Esophagus (tissue), 2 donors: ENCODE results near the gene SNU13. TPM values are rescaled to one million over a fixed set of nuclear protein-coding genes. Genes with fewer than 3 reads are reported as not detected.
"Not testable (repeated sequence)": the region's sequence is repeated elsewhere in the genome, so short reads cannot be mapped to it uniquely, and the experiment has no call there.

Source experiments
- H3K27ac ChIP-seq, 2 donors: one replicate each; pipeline ENCODE4 v1.5.1; 2013; ENCODE audit warnings: low read depth in 2 of 2, mild to moderate bottlenecking in 2 of 2, inconsistent platforms in 1 of 2, low read length in 1 of 2, moderate library complexity in 1 of 2
- H3K27me3 ChIP-seq, 2 donors: one replicate each; pipeline ENCODE4 v1.6.1; 2013; ENCODE audit warnings: low read length in 2 of 2, control low read depth in 1 of 2, mild to moderate bottlenecking in 1 of 2; ENCODE audit not compliant: insufficient read depth in 2 of 2, control insufficient read depth in 1 of 2
- H3K36me3 ChIP-seq, 2 donors: one replicate each; pipeline ENCODE4 v1.6.1; 2013; ENCODE audit warnings: low read length in 1 of 2; ENCODE audit not compliant: control insufficient read depth in 2 of 2, insufficient read depth in 2 of 2
- H3K4me1 ChIP-seq, 2 donors: one replicate each; pipeline ENCODE4 v1.6.1; 2013; ENCODE audit warnings: low read length in 1 of 2; ENCODE audit not compliant: control insufficient read depth in 2 of 2, insufficient read depth in 2 of 2
- H3K4me3 ChIP-seq, 2 donors: one replicate each; pipeline ENCODE4 v1.5.1; 2013; ENCODE audit warnings: low read length in 2 of 2, mild to moderate bottlenecking in 2 of 2, low read depth in 1 of 2, moderate library complexity in 1 of 2
- H3K9me3 ChIP-seq, 2 donors: one replicate each; pipeline ENCODE4 v1.6.1; 2013; ENCODE audit warnings: mild to moderate bottlenecking in 2 of 2, low read depth in 1 of 2, low read length in 1 of 2, moderate library complexity in 1 of 2; ENCODE audit not compliant: control insufficient read depth in 2 of 2, insufficient read depth in 1 of 2
- WGBS, 2 donors: extraction: QIAGEN DNeasy Blood & Tissue Kit; methylation state at CpG; one replicate each; pipeline ENCODE4 v1.1.7; 2013; 5-methylcytosine and 5-hydroxymethylcytosine counted together
- polyA plus RNA-seq, 2 donors: library from polyadenylated mRNA; stranded (reverse); fragments of 200-250 nt; gene quantifications; one replicate each; pipeline ENCODE4 v1.2.3, GENCODE V29; 2013
- donor health status: healthy with polysubstance abuse.
- donor health status: Bipolar disorder and iron deficiency.

The SNU13 gene
- polyA plus RNA-seq, 2 donors, result 95.9 to 110 TPM

GRCh38 chr22:41654322-41654721, 34.3 kb downstream of the SNU13 start:
- 91 to 92% methylated on average over 3 of the region's 3 CpGs for WGBS, 2 donors
- Histone ChIP-seq H3K36me3 (peaks cover 28 to 35% of the 10 kb centered on the region in 2 donors), H3K27ac (no peak overlapping the region), H3K4me3 (no peak overlapping the region), H3K4me1 (no peaks in the 10 kb centered on the region), H3K27me3 (no peaks in the 10 kb centered on the region), H3K9me3 (no peaks in the 10 kb centered on the region)

GRCh38 chr22:41650821-41651220, 37.8 kb downstream of the SNU13 start:
- Histone ChIP-seq H3K4me1 (no peaks in the 10 kb centered on the region), H3K9me3 (no peaks in the 10 kb centered on the region)

GRCh38 chr22:41650229-41650628, 38.4 kb downstream of the SNU13 start:
- no peaks in the 10 kb centered on the region for H3K4me1 ChIP-seq

More at GRCh38 chr22:41650821-41651220, 37.8 kb downstream of the SNU13 start:
- Histone ChIP-seq H3K36me3 (peaks cover 20 to 28% of the 10 kb centered on the region in 2 donors), H3K27ac (no peak overlapping the region), H3K4me3 (no peak overlapping the region), H3K27me3 (no peaks in the 10 kb centered on the region)
- WGBS, 2 donors, result 94 to 95% methylated on average over 11 of the region's 11 CpGs

GRCh38 chr22:41648432-41648831, 40.2 kb downstream of the SNU13 start:
- no peaks in the 10 kb centered on the region for H3K9me3 ChIP-seq
- 75 to 89% methylated on average over 1 of the region's 1 CpG for WGBS, 2 donors
- no peak overlapping the region for H3K4me3 ChIP-seq
- no peaks in the 10 kb centered on the region for H3K27me3 ChIP-seq
- peaks cover 13 to 22% of the 10 kb centered on the region in 2 donors for H3K36me3 ChIP-seq
- H3K27ac ChIP-seq, result no peak overlapping the region
- no peaks in the 10 kb centered on the region for H3K4me1 ChIP-seq

More at GRCh38 chr22:41650229-41650628, 38.4 kb downstream of the SNU13 start:
- Histone ChIP-seq H3K9me3 (no peaks in the 10 kb centered on the region), H3K27me3 (no peaks in the 10 kb centered on the region), H3K4me3 (no peak overlapping the region), H3K27ac (no peak overlapping the region), H3K36me3 (peaks cover 20 to 27% of the 10 kb centered on the region in 2 donors)
- 96 to 97% methylated on average over 1 of the region's 1 CpG for WGBS, 2 donors

- Histone ChIP-seq H3K9me3 (no peaks in the 10 kb centered on the region), H3K36me3 (peaks cover 11 to 23% of the 10 kb centered on the region in 2 donors), H3K27ac (no peak overlapping the region), H3K27me3 (no peaks in the 10 kb centered on the region), H3K4me3 (no peak overlapping the region), H3K4me1 (no peaks in the 10 kb centered on the region)
- WGBS, 2 donors, result 76 to 90% methylated on average over 3 of the region's 3 CpGs
Observed at GRCh38 chr22:41647771-41648170, 40.9 kb downstream of the SNU13 start.

- Histone ChIP-seq H3K36me3 (peaks cover 6 to 31% of the 10 kb centered on the region in 2 donors), H3K4me3 (no peak overlapping the region), H3K4me1 (no peaks in the 10 kb centered on the region), H3K27ac (no peak overlapping the region), H3K27me3 (no peaks in the 10 kb centered on the region), H3K9me3 (no peaks in the 10 kb centered on the region)
- WGBS, 2 donors, result 65 to 87% methylated on average over 6 of the region's 6 CpGs
Observed at GRCh38 chr22:41642331-41643110, 46.1 kb downstream of the SNU13 start.

- H3K4me1 ChIP-seq, result no peaks in the 10 kb centered on the region
- peaks cover 6 to 31% of the 10 kb centered on the region in 2 donors for H3K36me3 ChIP-seq
- H3K4me3 ChIP-seq, result no peak overlapping the region
- H3K27me3 ChIP-seq, result no peaks in the 10 kb centered on the region
- H3K27ac ChIP-seq, result no peak overlapping the region
- H3K9me3 ChIP-seq, result no peaks in the 10 kb centered on the region
- 98% methylated on average over 7 of the region's 7 CpGs for WGBS, 2 donors
Observed at GRCh38 chr22:41641854-41642253, 46.8 kb downstream of the SNU13 start.

- WGBS, 2 donors, result 88 to 92% methylated on average over 5 of the region's 5 CpGs
- no peak overlapping the region for H3K27ac ChIP-seq
- H3K36me3 ChIP-seq, result peaks cover 3 to 25% of the 10 kb centered on the region in 2 donors
- H3K27me3 ChIP-seq, result no peaks in the 10 kb centered on the region
- H3K4me1 ChIP-seq, result no peaks in the 10 kb centered on the region
- no peak overlapping the region for H3K4me3 ChIP-seq
- H3K9me3 ChIP-seq, result no peaks in the 10 kb centered on the region
Observed at GRCh38 chr22:41638748-41639147, 49.9 kb downstream of the SNU13 start.

- H3K27ac ChIP-seq, result no peak overlapping the region
- no peak overlapping the region for H3K4me3 ChIP-seq
- H3K4me1 ChIP-seq, result no peaks in the 10 kb centered on the region
- peaks cover 3 to 25% of the 10 kb centered on the region in 2 donors for H3K36me3 ChIP-seq
- H3K27me3 ChIP-seq, result no peaks in the 10 kb centered on the region
- 91 to 92% methylated on average over 5 of the region's 5 CpGs for WGBS, 2 donors
- H3K9me3 ChIP-seq, result no peaks in the 10 kb centered on the region
Observed at GRCh38 chr22:41638124-41638523, 50.5 kb downstream of the SNU13 start.

GRCh38 chr22:41637623-41638022, 51.0 kb downstream of the SNU13 start:
- not testable (repeated sequence) for H3K4me3 ChIP-seq, H3K27ac ChIP-seq, H3K27me3 ChIP-seq, H3K4me1 ChIP-seq, H3K9me3 ChIP-seq
- WGBS, 2 donors, result 97 to 98% methylated on average over 8 of the region's 8 CpGs
- peaks cover 3 to 23% of the 10 kb centered on the region in 2 donors for H3K36me3 ChIP-seq
